Stimulated activated CD4-positive, alpha-beta T cell treated with anti-CD3 and anti-CD28 coated beads, Interleukin-2, amount 100 ng/mL, for 48 hours (primary cell): ENCODE data around the gene DMXL1.

ENCODE experiments used
- DNase-seq, 2 donors: peaks; one replicate each; pipeline ENCODE4 v3.0.0-alpha.2; 2020

Gene DMXL1

DNA sequence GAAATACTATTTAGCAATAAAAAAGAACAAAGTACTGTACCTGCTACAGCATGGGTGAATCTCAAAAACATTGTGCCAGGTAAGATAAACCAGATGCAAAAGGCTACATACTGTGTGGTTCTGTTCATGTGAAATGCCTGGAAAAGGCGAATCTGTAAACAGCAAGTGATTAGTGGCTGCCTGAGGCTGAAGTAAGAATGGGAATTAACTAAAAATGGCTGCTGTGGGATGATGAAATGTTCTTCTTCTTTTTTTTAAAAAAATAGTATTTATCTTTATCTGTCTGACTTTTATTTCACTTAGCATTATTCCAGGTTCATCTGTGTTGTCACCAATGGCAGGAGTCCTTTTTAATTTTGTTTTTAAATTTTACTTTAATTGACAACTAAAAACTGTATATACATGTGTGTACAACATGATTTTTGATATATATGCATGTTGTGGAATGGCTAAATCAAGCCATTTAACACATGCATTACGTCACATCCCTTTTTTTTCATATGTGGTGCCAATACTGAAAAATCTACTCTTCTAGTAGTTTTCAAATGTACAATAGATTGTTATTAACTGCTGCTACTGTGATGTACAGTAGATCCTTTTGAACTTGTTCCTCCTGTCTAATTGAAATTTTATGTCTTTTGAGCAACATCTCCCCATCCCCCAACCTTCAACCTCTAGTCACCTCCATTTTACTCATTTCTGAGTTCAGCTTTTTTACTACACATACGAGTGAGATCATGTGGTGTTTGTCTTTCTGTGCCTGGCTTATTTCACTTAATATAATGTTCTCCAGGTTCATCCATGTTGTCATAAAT is 222.0 kb downstream of the DMXL1 start:
- no peak for DNase-seq

DNA sequence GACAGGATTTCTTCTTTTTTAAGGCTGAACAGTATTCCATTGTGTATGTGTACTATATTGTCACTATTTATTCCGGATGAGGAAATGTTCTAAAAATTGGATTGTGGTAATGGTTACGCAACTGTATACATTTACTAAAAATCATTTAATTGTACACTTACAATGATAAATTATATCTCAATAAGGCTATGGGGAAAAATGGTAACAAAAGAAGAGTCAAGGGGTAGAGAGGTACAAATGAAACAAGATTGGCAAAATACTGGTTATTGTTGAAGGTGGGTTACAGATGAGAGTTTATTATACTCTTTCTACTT is 222.6 kb downstream of the DMXL1 start:
- no peak for DNase-seq
